NOMO-1 treated with DMSO at 0.1 percent for 48 hours (cell line): ENCODE measurements around the gene OR4D1.
A peak's percentile ranks its signal among the peaks of the same experiment; 100 is the strongest.
"Not testable (repeated sequence)": the region's sequence is repeated elsewhere in the genome, so short reads cannot be mapped to it uniquely, and the experiment has no call there.

Experiments
- DNase-seq: peaks from one replicate; lab custom pipeline; 2025; ENCODE audit not compliant: unreplicated experiment; lab: John Stamatoyannopoulos, UW

OR4D1 gene

GRCh38 chr17:58147930-58148434, at the start of gene OR4D1:
OR4D1 (plus strand) TSS chr17:58148384; CDS start chr17:58155154, 6,770 bp downstream.
- DNase-seq = no peak

- DNase-seq = no peak
Observed at GRCh38 chr17:58100506-58100905, 47.7 kb upstream of the OR4D1 start.

- not testable (repeated sequence) for DNase-seq
Observed at GRCh38 chr17:58101898-58102297, 46.3 kb upstream of the OR4D1 start.

GRCh38 chr17:58105093-58105492, 43.1 kb upstream of the OR4D1 start:
- DNase-seq = no peak

- DNase-seq = no peak
Observed at GRCh38 chr17:58107306-58107705, 40.9 kb upstream of the OR4D1 start.

- no peak for DNase-seq
Observed at GRCh38 chr17:58109197-58109596, 39.0 kb upstream of the OR4D1 start.

- DNase-seq = no peak
Observed at GRCh38 chr17:58110012-58110411, 38.2 kb upstream of the OR4D1 start.

- DNase-seq = no peak
Observed at GRCh38 chr17:58111676-58112075, 36.5 kb upstream of the OR4D1 start.

GRCh38 chr17:58112970-58113631, 35.1 kb upstream of the OR4D1 start:
- peak; percentile 39 for DNase-seq

- DNase-seq = no peak
Observed at GRCh38 chr17:58113947-58114346, 34.2 kb upstream of the OR4D1 start.

GRCh38 chr17:58117382-58117781, 30.8 kb upstream of the OR4D1 start:
- DNase-seq = no peak

GRCh38 chr17:58119491-58119890, 28.7 kb upstream of the OR4D1 start:
- no peak for DNase-seq

GRCh38 chr17:58120195-58120822, 27.9 kb upstream of the OR4D1 start:
- peak; percentile 30 for DNase-seq

GRCh38 chr17:58121925-58122324, 26.3 kb upstream of the OR4D1 start:
- peak; percentile 49 for DNase-seq

GRCh38 chr17:58127846-58128245, 20.3 kb upstream of the OR4D1 start:
- DNase-seq = no peak

- not testable (repeated sequence) for DNase-seq
Observed at GRCh38 chr17:58132697-58133096, 15.5 kb upstream of the OR4D1 start.

GRCh38 chr17:58136669-58137279, 11.4 kb upstream of the OR4D1 start:
- no peak for DNase-seq

GRCh38 chr17:58141505-58141904, 6.7 kb upstream of the OR4D1 start:
- no peak for DNase-seq

- not testable (repeated sequence) for DNase-seq
Observed at GRCh38 chr17:58143335-58143734, 4.8 kb upstream of the OR4D1 start.

GRCh38 chr17:58144801-58145200, 3.4 kb upstream of the OR4D1 start:
- DNase-seq = no peak

- DNase-seq = no peak
Observed at GRCh38 chr17:58148609-58149008, 425 bp downstream of the OR4D1 start.

- no peak for DNase-seq
Observed at GRCh38 chr17:58150394-58150793, 2.2 kb downstream of the OR4D1 start.
